SU-DHL-6 (cell line): Measurements from ENCODE around the gene RAB19.

ENCODE experiments used
- CTCF ChIP-seq: fragments of 200-600 bp; sonication (generic); IDR thresholded peaks from one replicate; pipeline ENCODE4 v1.5.1; 2017; ENCODE audit warnings: antibody characterized with exemption, mild to moderate bottlenecking, low read length, moderate library complexity; ENCODE audit not compliant: insufficient read depth, poor library complexity, severe bottlenecking
- EZH2phosphoT487 ChIP-seq: fragments of 200-600 bp; sonication (generic), shearing (Covaris generic); conservative IDR thresholded peaks from 2 replicates; pipeline ENCODE4 v1.6.1; 2018; ENCODE audit warnings: mild to moderate bottlenecking, antibody characterized with exemption, low read length, moderate library complexity, mixed read lengths

GRCh38 chr7:140390466-140391190 lies 13.2 kb upstream of the RAB19 start:
- TF ChIP-seq EZH2phosphoT487 = no peak
- no peak for TF ChIP-seq CTCF
